Measurements from ENCODE around the gene FLNB.

DNA sequence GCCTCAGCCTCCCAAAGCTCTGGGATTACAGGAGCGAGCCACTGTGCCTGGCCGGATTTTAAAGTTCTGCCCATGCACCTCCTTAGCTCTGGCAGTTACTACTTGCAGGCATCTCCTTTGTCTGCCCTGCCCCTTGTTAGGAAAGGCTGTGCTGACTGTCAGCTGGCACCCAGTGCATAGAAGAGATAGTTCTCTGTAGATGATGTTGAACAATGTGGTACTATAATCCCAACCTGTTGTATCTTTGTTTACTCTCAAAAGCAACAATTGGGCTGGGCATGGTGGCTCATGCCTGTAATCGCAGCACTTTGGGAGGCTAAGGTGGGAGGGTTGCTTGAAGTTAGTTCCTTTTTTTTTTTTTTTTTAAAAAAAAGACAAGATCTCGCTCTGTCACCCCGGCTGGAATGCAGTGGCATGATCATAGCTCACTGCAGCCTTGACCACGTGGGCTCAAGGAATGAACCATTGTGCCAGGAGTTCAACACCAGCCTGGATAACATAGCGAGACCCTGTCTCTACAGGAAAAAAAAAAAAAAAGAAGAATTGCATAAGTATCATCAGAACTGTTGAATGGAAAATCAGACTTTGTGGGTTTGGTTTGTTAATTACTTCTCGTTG lies 30.6 kb downstream of the FLNB start:
- TF ChIP-seq, protein P1, sequence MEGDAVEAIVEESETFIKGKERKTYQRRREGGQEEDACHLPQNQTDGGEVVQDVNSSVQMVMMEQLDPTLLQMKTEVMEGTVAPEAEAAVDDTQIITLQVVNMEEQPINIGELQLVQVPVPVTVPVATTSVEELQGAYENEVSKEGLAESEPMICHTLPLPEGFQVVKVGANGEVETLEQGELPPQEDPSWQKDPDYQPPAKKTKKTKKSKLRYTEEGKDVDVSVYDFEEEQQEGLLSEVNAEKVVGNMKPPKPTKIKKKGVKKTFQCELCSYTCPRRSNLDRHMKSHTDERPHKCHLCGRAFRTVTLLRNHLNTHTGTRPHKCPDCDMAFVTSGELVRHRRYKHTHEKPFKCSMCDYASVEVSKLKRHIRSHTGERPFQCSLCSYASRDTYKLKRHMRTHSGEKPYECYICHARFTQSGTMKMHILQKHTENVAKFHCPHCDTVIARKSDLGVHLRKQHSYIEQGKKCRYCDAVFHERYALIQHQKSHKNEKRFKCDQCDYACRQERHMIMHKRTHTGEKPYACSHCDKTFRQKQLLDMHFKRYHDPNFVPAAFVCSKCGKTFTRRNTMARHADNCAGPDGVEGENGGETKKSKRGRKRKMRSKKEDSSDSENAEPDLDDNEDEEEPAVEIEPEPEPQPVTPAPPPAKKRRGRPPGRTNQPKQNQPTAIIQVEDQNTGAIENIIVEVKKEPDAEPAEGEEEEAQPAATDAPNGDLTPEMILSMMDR (IDR thresholded peaks at IDR 0.05 in 2 of 3, conservative IDR thresholded peaks at IDR 0.05 in 1 of 3; ENCODE audit: insufficient read depth in 2 of 3, low read depth in 1 of 3, low read length in 3 of 3) = no peak
- TF ChIP-seq, protein P2, sequence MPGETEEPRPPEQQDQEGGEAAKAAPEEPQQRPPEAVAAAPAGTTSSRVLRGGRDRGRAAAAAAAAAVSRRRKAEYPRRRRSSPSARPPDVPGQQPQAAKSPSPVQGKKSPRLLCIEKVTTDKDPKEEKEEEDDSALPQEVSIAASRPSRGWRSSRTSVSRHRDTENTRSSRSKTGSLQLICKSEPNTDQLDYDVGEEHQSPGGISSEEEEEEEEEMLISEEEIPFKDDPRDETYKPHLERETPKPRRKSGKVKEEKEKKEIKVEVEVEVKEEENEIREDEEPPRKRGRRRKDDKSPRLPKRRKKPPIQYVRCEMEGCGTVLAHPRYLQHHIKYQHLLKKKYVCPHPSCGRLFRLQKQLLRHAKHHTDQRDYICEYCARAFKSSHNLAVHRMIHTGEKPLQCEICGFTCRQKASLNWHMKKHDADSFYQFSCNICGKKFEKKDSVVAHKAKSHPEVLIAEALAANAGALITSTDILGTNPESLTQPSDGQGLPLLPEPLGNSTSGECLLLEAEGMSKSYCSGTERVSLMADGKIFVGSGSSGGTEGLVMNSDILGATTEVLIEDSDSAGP (CRISPR knock-in tag; IDR thresholded peaks at IDR 0.05) = no peak
- no peak for TF ChIP-seq ZBED1 (IDR thresholded peaks at IDR 0.05)
- TF ChIP-seq, protein P3, sequence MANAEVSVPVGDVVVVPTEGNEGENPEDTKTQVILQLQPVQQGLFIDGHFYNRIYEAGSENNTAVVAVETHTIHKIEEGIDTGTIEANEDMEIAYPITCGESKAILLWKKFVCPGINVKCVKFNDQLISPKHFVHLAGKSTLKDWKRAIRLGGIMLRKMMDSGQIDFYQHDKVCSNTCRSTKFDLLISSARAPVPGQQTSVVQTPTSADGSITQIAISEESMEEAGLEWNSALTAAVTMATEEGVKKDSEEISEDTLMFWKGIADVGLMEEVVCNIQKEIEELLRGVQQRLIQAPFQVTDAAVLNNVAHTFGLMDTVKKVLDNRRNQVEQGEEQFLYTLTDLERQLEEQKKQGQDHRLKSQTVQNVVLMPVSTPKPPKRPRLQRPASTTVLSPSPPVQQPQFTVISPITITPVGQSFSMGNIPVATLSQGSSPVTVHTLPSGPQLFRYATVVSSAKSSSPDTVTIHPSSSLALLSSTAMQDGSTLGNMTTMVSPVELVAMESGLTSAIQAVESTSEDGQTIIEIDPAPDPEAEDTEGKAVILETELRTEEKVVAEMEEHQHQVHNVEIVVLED (CRISPR knock-in tag; IDR thresholded peaks at IDR 0.05) = no peak
- no peak for TF ChIP-seq SNRNP70 (optimal IDR thresholded peaks at IDR 0.05; ENCODE audit: low read depth, low read length)
- no peak for TF ChIP-seq ZNF263 (CRISPR knock-in tag; IDR thresholded peaks at IDR 0.05; ENCODE audit: borderline replicate concordance)

All from K562 (cell line).